ENCODE data around the gene VPS13D.
"Not testable (repeated sequence)": the region's sequence is repeated elsewhere in the genome, so short reads cannot be mapped to it uniquely, and the experiment has no call there.

Gene VPS13D

GRCh38 chr1:12370333-12370975, 140.6 kb downstream of the VPS13D start:
- no peak for DNase-seq (ENCODE audit: low spot score)

GRCh38 chr1:12371053-12371452, 141.2 kb downstream of the VPS13D start:
- no peak for DNase-seq (ENCODE audit: low spot score)

GRCh38 chr1:12372180-12372579, 142.3 kb downstream of the VPS13D start:
- DNase-seq (ENCODE audit: low spot score), result no peak

- no peak for DNase-seq (ENCODE audit: low spot score)
Observed at GRCh38 chr1:12372761-12373160, 142.9 kb downstream of the VPS13D start.

- DNase-seq (ENCODE audit: low spot score), result no peak
Observed at GRCh38 chr1:12375133-12375829, 145.5 kb downstream of the VPS13D start.

- DNase-seq (ENCODE audit: low spot score), result no peak
Observed at GRCh38 chr1:12376236-12377045, 146.6 kb downstream of the VPS13D start.

GRCh38 chr1:12380326-12381249, 150.8 kb downstream of the VPS13D start:
- DNase-seq (ENCODE audit: low spot score), result no peak

- no peak for DNase-seq (ENCODE audit: low spot score)
Observed at GRCh38 chr1:12383001-12383400, 153.2 kb downstream of the VPS13D start.

- DNase-seq (ENCODE audit: low spot score), result no peak
Observed at GRCh38 chr1:12383786-12384185, 154.0 kb downstream of the VPS13D start.

GRCh38 chr1:12384836-12385456, 155.1 kb downstream of the VPS13D start:
- DNase-seq (ENCODE audit: low spot score), result no peak

GRCh38 chr1:12386130-12386529, 156.3 kb downstream of the VPS13D start:
- DNase-seq (ENCODE audit: low spot score), result no peak

- DNase-seq (ENCODE audit: low spot score), result no peak
Observed at GRCh38 chr1:12387641-12388040, 157.8 kb downstream of the VPS13D start.

GRCh38 chr1:12390296-12390695, 160.5 kb downstream of the VPS13D start:
- not testable (repeated sequence) for DNase-seq (ENCODE audit: low spot score)

- no peak for DNase-seq (ENCODE audit: low spot score)
Observed at GRCh38 chr1:12397462-12398450, 167.9 kb downstream of the VPS13D start.

- DNase-seq (ENCODE audit: low spot score), result no peak
Observed at GRCh38 chr1:12398479-12398878, 168.6 kb downstream of the VPS13D start.

- no peak for DNase-seq (ENCODE audit: low spot score)
Observed at GRCh38 chr1:12400027-12400693, 170.3 kb downstream of the VPS13D start.

GRCh38 chr1:12402159-12402673, 172.4 kb downstream of the VPS13D start:
- no peak for DNase-seq (ENCODE audit: low spot score)

GRCh38 chr1:12402842-12403241, 173.0 kb downstream of the VPS13D start:
- DNase-seq (ENCODE audit: low spot score), result no peak

GRCh38 chr1:12404918-12405317, 175.1 kb downstream of the VPS13D start:
- DNase-seq (ENCODE audit: low spot score), result no peak

Measured in hematopoietic multipotent progenitor cell treated with erythropoietin and hydrocortisone succinate and interleukin-3 and kit ligand, for 15 days (in vitro differentiated cells).